HG02840 (cell line): Measurements from ENCODE around the gene BCHE.

ENCODE experiments used
- ATAC-seq: cut with Tn5 transposase; IDR thresholded peaks from one replicate; pipeline ENCODE4 v1.9.1; 2021; ENCODE audit warnings: mild to moderate bottlenecking, moderate library complexity, moderate number of reproducible peaks; ENCODE audit not compliant: unreplicated experiment, low FRiP score

BCHE gene

DNA sequence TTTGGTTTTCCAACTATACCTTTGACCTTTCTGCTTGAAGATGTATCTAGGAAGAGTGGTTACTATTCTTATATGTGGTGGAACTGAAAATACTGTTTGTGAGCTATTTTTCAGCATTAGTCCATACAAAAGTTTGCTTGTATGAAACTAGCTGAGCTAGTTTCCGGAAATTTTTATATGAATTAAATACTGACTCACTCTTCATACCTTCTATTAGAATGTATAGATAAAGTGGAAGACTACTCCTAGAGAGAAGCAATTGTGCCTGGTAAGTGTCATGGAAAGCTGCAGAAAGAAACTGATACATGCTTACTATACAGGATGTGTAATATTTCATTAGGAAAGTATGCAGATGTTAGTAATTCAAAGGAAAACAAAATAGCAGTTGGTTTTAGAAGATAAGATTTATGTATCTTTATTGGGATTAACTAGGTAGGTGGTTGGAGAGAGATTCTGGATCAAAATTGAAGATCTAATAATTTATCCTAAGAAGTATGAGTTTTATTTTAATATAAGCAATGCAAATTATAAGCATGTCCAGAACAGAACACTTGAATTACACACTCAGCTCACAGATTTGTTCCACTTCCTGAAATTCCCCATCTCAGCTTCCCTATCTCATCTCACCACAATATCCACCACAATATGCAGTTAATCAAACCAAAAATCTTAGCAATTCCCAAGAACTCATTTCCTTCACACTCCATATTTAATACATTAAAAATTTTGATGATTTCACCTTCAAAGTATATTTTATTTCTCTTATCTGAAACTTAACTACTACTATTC, 82.8 kb downstream of the BCHE start:
- no peak for ATAC-seq

DNA sequence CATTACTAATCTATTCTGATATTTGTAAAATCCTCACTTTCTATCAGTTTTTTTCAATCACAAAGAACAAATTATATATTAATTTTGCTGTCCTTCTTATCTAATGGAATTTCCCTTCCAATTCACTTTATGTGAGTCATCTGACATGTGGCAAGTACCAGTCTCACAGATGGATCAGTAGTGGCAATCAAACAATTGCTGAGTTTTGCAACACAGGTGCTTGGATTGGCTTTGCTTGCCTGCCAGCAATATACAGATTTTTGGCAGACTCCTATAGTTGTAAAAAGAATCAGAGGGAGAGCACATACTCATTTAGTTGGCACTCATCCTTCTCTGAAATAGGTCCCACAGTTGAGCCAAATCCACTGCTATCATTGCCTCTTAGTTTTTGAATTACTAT, 83.7 kb downstream of the BCHE start:
- ATAC-seq: no peak

DNA sequence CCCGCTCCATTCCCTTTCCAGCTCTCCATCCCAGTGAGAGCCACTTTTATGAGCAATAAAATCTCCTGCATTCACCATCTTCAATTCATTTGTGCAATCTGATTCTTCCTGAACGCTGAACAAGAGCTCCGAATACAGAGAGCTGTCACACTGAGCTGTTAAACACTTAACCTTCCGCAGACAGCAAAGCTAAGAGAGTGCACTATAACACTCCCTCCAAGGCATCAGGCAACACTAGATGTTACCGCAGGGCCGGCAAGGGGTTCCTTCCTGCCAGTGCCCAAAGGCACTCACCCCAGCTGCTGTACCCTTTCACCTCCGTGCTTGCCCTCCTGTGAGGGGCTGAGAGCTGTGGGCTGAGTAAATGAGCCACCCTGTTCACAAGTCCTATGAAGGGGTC, 85.6 kb downstream of the BCHE start:
- no peak for ATAC-seq

DNA sequence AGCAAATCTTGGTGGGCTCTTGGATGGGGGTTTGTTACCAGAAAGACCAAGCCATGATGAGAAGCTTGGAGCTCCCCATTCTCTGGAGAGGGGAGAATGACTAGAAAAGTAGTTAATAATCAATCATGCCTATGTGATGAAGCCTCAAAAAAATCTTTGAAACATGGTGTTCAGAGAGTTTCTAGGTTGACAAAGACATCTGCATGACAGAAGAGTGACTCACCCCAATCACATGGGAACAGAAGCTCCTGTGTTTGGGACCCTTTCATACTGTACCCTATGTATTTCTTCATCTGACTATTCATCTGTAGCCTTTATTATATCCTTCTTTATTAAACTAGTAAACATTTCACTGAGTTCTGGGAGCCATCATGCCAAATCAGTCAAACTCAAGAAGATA, 87.4 kb downstream of the BCHE start:
- ATAC-seq: no peak

DNA sequence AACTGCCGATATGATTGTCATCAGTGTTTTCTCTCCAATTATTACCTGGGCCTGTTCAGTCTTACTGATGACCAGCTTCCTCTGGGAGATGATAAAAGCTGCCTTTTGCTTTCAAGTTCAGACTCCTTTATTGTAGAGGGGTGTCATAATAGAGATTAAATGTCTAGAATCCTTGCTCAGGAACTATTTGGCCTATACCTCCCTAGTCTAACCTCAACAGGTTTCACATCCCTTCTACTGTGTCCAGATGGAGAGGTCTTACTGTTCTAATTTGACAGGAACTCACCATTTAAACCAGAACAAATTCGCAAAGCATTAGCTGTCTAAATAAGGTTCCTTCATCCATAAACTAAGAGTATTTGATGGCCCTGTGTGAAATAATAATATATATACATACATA, 88.0 kb downstream of the BCHE start:
- ATAC-seq: no peak

DNA sequence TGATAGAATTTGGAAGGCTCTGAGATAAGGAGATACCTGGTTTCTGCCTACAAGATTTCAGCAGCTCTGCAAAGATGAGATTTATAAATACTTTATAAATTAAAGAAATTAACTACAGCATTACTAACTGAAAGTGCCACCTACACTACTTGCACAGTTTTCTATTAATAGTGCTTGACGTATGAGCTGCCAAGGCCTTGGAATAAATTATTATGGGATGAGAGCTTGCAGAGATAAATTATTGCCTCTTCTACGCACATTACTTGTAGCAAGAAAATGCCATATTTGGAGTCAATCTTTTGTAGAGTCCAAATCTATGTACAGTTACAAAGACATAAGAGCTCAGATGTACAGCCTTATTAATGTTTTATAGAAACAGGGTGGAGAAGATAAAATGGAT, 89.1 kb downstream of the BCHE start:
- no peak for ATAC-seq

DNA sequence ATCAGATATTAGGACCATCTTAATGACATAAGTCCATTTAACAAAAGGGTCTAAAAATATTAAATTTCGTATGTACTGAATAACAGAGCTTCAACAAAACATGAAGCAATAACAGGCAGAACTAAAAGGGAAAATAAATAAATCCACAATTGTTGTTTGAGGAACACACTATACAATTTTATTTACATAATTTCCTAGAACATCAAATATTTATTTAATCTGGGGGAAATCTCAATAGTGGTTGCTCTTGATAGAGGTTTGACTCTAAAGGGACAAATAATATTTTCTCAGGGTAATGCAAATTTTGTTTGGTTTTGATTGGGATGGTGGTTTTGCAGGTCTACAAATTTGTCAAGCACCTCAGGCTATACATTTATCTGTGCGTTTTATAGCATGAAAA, 90.3 kb downstream of the BCHE start:
- ATAC-seq: no peak

DNA sequence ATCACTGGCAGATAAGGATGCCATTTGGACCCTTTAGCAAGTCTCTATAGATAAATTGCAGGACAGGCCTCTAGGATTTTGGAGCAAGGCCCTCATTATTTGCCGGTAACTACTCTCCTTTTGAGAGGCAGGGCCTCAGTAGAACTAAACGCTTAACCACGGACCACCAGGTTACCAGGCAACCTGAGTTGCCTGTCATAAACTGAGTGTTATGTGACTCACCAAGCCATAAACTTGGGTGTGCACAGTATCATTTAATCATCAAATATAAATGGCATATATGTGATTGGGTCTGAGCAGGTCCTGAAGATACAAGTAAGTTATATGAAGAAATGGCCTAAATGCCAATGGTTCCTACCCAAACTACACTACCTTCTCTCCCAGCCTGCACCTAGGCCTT, 93.2 kb downstream of the BCHE start:
- no peak for ATAC-seq

DNA sequence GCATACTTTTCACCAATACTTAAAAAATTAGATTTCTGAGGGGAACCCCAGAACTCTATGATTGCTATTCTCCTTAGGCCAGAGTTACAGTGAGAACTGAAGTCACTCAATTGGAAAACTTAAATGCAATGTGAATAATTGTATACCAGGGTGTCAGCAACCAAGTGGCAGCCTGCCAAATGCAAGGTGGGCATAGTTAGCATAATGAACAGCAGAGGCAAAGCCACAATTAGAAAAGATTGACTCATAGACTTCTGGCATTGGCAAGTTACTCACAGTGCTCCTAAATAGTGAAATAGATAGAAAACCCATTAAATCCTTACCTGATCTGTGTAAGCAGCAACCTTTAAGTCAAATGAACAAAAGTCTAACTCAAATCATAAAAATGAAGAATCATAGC, 94.9 kb downstream of the BCHE start:
- ATAC-seq: no peak

DNA sequence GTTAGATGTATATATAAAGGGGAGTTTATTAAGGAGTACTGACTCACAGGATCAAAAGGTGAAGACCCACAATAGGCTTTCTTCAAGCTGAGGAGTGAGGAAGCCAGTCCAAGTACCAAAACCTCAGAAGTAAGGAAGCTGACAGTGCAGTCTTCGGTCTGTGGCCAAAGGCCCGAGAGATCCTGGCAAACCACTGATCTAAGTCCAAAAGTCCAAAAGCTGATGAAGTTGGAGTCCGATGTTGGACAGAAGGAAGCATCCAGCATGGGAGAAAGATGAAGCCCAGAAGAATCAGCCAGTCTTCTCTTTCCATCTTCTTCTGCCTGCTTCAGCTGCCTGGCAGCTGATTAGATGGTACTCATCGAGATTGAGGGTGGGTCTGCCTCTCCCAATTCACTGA, 107.5 kb downstream of the BCHE start:
- ATAC-seq: no peak

DNA sequence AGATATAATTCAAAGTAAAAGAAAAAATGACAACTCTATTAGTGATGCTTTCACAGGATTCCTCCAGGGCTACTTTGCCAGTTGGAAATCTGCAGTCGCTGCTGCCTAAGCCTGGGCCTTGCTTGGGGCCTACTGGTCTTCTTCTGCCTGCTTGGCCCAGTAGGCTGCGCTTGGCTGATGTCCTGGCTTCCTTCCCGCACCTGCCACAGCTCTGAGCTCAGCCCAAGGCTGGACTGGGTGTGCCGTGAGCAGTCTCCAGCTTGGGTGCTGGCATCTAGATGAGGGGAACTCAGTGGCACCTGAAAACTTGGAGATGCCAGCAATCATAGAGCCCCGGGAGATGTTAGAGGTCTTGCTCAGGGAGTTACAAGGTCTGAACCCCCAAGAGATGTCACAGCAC, 108.3 kb downstream of the BCHE start:
- ATAC-seq: no peak

DNA sequence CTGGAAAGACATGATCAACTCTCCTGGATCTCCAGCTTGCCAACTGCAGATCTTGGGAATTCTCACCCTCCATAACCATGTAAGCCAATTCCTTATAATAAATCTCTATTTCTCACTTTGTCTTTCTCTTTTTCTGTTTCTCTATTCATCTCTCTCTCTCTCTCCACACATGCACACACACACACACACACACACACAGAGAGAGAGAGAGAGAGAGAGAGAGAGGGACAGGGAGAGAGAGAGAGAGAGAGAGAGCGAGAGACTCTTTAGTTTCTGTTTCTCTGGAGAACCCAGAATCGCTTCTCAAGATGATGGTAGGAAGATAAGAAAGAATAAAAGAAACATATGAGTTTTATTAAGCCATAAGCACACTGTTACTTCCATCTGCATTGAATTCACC, 111.9 kb downstream of the BCHE start:
- no peak for ATAC-seq
